ENCODE results near the gene ZBED4. TPM values are rescaled to one million over a fixed set of nuclear protein-coding genes. Genes with fewer than 3 reads are reported as not detected.

Gene ZBED4
- total and polyA plus RNA-seq, 2 of the 13 experiments (the other 11 are each of a cell fraction or from before 2014, with no cell fraction given): 5.4 to 9.6 TPM

GRCh38 chr22:49937758-49938564 lies 84.3 kb downstream of the ZBED4 start (continued):
- TF ChIP-seq, protein P1, sequence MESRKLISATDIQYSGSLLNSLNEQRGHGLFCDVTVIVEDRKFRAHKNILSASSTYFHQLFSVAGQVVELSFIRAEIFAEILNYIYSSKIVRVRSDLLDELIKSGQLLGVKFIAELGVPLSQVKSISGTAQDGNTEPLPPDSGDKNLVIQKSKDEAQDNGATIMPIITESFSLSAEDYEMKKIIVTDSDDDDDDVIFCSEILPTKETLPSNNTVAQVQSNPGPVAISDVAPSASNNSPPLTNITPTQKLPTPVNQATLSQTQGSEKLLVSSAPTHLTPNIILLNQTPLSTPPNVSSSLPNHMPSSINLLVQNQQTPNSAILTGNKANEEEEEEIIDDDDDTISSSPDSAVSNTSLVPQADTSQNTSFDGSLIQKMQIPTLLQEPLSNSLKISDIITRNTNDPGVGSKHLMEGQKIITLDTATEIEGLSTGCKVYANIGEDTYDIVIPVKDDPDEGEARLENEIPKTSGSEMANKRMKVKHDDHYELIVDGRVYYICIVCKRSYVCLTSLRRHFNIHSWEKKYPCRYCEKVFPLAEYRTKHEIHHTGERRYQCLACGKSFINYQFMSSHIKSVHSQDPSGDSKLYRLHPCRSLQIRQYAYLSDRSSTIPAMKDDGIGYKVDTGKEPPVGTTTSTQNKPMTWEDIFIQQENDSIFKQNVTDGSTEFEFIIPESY (CRISPR knock-in tag; IDR thresholded peaks at IDR 0.05): peak; percentile 90
- TF ChIP-seq KLF15 (CRISPR knock-in tag; IDR thresholded peaks at IDR 0.05; ENCODE audit: borderline replicate concordance) (no peak), NFIC (IDR thresholded peaks at IDR 0.05; ENCODE audit: low read length) (0 out of 2 replicates have a peak, but pooled peaks have one; percentile 30), KLF6 (CRISPR knock-in tag; IDR thresholded peaks at IDR 0.05) (no peak), NFATC3 (CRISPR knock-in tag; IDR thresholded peaks at IDR 0.05) (no peak), YEATS2 (CRISPR knock-in tag; IDR thresholded peaks at IDR 0.05; ENCODE audit: borderline replicate concordance) (0 out of 2 replicates have a peak, but pooled peaks have one; percentile 49), ZNF543 (CRISPR knock-in tag; IDR thresholded peaks at IDR 0.05) (peak; percentile 57; the same call in 1 of the 2 replicates), ZNF749 (CRISPR knock-in tag; IDR thresholded peaks at IDR 0.05; ENCODE audit: borderline replicate concordance) (no peak), SNRNP70 (IDR thresholded peaks at IDR 0.05; ENCODE audit: low read depth, low read length) (no peak), MXD3 (CRISPR knock-in tag; IDR thresholded peaks at IDR 0.05) (no peak), ZNF598 (CRISPR knock-in tag; IDR thresholded peaks at IDR 0.05; ENCODE audit: borderline replicate concordance) (peak; percentile 61; the same call in 1 of the 2 replicates), ZNF737 (CRISPR knock-in tag; IDR thresholded peaks at IDR 0.05; ENCODE audit: borderline replicate concordance) (no peak), POLR2AphosphoS5 (IDR thresholded peaks at IDR 0.05; ENCODE audit: low read depth, low read length) (no peak; the same call in 1 of the 2 replicates), CERS6 (CRISPR knock-in tag; IDR thresholded peaks at IDR 0.05) (no peak), AGO1 (IDR thresholded peaks at IDR 0.05; ENCODE audit: low read depth, low read length, poor library complexity, severe bottlenecking) (no peak), TCF12 (IDR thresholded peaks at IDR 0.05) (no peak), TCF12 (CRISPR knock-in tag; IDR thresholded peaks at IDR 0.05) (0 out of 2 replicates have a peak, but pooled peaks have one; percentile 92), ZNF768 (CRISPR knock-in tag; IDR thresholded peaks at IDR 0.05) (no peak), ZSCAN21 (CRISPR knock-in tag; IDR thresholded peaks at IDR 0.05; ENCODE audit: borderline replicate concordance) (no peak; the same call in 1 of the 2 replicates)
- TF ChIP-seq, protein P2, sequence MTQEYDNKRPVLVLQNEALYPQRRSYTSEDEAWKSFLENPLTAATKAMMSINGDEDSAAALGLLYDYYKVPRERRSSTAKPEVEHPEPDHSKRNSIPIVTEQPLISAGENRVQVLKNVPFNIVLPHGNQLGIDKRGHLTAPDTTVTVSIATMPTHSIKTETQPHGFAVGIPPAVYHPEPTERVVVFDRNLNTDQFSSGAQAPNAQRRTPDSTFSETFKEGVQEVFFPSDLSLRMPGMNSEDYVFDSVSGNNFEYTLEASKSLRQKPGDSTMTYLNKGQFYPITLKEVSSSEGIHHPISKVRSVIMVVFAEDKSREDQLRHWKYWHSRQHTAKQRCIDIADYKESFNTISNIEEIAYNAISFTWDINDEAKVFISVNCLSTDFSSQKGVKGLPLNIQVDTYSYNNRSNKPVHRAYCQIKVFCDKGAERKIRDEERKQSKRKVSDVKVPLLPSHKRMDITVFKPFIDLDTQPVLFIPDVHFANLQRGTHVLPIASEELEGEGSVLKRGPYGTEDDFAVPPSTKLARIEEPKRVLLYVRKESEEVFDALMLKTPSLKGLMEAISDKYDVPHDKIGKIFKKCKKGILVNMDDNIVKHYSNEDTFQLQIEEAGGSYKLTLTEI (CRISPR knock-in tag; conservative IDR thresholded peaks at IDR 0.05): no peak
- TF ChIP-seq, protein P3, sequence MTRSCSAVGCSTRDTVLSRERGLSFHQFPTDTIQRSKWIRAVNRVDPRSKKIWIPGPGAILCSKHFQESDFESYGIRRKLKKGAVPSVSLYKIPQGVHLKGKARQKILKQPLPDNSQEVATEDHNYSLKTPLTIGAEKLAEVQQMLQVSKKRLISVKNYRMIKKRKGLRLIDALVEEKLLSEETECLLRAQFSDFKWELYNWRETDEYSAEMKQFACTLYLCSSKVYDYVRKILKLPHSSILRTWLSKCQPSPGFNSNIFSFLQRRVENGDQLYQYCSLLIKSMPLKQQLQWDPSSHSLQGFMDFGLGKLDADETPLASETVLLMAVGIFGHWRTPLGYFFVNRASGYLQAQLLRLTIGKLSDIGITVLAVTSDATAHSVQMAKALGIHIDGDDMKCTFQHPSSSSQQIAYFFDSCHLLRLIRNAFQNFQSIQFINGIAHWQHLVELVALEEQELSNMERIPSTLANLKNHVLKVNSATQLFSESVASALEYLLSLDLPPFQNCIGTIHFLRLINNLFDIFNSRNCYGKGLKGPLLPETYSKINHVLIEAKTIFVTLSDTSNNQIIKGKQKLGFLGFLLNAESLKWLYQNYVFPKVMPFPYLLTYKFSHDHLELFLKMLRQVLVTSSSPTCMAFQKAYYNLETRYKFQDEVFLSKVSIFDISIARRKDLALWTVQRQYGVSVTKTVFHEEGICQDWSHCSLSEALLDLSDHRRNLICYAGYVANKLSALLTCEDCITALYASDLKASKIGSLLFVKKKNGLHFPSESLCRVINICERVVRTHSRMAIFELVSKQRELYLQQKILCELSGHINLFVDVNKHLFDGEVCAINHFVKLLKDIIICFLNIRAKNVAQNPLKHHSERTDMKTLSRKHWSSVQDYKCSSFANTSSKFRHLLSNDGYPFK (CRISPR knock-in tag; IDR thresholded peaks at IDR 0.05; ENCODE audit: borderline replicate concordance): peak; percentile 61; the same call in 1 of the 2 replicates

All from HepG2 (cell line).